ENCODE data around the gene SOCS3.

SOCS3 gene

DNA sequence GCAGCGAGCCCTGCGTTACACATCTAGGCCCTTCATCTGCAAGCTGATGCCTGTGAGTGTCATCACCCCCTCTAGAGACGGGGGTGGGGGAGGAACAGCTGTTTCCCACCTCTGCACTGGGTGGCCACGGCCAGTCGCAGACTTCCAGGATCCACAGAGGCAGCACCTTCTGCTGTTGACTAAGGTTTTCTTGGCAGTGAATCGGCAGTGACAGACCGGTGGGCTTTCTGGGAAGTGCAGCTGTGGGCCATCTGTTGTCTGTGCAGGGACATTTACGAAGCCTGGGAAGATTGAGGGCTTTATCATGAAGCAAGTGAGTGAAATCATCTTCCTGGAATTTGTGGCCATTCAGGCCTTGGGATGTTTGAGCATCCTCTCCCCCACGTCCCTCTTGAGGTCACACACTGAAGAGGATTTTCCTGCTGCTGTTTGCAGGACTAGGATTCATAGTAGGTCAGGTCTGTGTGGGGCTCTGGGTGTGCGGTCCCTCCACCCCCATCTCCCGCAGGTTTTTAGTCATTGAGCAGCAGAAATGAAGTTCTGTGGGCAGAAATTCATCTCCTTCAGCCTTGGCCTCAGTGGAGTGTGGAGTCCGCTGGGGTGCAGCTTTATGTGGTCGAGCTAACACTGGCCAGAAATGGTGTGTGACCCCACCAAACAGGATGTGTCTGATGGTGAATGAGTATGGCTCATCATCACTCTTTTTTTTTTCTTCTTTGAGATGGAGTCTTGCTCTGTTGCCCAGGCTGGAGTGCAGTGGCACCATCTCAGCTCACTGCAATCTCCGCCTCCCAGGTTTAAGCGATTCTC, 30.6 kb upstream of the SOCS3 start:
- DNase-seq: no peak

DNA sequence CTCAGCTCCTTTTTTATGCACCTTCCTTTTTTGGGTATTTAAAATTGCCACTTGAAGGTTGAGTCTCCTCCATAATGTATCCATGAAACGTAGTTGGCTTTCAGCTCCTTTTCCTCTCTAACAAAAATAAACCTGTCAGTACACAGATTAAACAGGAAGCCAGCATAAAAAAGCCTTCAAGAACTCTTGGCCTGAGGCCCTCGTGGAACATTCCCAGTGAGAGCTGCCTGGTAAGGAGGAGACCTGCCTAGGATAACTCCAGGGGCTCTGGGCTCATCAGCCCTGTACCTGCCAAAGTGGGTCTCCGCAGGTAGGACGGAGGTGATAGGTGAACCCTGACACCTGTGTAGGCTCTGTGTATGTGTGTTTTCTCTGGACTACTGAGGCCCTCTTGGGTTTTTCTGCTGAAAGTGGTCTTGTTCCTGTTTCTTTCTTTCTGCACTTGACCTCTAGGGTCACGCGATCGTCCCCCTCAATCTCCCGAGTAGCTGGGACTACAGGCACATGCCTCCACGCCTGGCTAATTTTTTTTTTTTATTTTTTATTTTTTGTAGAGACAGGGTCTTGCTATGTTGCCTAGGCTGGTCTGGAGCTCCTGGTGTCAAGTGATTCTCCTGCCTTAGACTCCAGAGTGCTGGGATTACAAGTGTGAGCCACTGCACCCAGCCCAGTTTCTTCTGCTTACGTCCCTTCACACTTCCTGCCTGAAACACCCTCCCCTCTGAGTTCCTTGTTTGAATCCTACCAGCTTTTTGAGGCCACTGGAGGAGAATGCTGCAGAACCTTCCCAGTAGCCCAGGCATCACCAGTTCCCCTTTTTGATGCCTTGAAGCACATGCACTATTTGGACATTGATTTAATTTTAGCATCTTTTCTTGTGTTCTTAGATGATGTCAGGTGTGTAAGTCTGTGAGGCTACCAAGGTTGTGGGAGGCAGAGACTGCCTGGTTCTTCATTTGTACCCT, 28.4 kb upstream of the SOCS3 start:
- no peak for DNase-seq

DNA sequence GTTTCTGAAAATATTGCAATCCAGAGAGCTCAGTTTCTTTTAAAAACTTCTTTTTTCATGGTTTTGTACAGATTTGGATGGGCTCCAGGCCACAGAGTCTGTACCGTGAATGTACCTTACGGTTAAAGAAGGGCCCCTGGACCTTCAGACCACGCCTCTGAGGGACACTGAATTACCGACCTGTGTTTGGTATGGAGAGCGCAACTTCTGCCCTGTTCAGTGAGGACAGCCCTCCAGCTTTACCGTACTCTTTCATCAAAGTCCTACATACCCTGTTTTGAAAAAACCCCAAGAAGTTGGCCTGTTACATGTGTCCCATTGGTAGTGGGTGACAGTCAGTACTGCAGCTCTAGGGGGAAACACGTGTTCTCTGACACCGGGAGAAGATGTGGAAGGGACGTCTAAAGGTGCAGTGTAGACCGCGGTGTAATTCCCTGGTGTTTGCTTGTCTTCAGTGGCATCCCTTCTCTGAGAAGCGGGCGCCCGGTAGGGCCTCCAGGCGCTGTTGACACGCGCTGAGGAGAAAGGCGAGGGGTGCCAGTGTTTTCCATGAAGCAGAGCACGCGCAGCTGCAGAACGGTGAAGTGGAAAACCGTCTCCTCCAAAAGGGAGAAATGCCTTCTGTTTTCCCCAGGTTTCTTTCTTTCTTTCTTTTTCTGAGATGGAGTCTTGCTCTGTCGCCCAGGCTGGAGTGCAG, 24.8 kb upstream of the SOCS3 start:
- DNase-seq: no peak

DNA sequence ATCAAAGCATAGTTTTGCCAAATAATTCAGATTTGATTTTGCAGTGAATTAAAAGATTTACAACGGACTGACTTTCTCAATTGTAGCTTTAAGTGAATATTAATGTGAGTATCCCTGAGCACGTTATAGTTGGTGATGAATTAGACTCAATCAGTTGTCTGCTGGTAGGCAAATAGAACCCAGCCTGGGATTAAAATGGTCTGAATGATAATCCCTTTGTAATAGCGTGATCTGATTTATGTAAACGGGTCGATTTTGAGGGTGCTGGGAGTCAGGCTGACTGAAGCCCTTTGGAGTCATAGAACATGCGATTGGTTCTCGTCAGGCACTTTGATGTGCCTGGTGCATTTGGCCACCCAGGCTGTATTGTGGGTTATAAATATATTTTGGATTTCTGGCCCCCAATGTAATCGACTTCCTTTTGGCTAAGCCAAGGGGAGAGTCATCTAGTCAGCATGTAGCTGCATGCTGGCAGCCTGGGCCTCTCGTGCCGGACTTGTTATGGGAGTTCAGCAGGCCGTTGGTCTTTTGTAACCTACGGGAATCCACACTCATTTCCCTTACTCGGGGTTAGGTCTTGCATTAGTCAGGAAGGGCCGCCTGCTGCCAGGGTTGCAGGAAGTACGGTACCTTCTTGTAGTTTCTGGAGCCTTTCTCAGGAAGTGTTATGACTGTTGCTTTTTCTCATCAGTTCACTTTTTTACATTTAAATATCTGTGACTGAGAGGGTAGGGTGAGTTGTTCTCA, 24.0 kb upstream of the SOCS3 start:
- DNase-seq: no peak

DNA sequence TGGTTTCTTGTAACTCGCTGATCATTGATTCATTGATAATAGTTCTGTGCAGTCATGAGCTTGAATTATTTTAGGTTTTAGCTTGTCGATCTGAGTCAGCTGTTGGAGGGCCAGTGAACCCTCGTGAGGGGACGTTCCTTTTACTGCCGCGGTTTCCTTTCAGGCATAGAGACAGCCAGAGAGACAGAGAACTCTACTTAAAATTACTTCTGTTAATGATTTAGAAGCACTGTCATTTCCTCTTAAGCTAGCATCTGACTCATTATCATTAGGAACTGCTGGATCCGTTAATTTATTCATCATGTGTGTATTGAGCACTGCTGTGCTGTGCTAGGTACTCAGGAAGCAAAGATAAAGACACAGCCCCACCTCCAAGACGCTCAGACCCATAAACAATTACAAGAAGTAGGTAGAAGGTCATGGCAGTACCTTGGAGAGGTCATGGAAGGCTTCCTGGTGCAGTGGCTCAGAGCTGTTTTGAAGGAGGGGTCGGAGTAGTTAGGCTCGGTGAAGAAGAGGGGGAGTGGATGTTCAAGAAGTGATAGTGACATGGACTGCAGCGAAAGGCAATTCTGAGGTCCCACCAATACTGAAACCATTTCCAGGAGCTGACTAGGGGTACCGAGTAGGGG, 21.8 kb upstream of the SOCS3 start:
- no peak for DNase-seq

DNA sequence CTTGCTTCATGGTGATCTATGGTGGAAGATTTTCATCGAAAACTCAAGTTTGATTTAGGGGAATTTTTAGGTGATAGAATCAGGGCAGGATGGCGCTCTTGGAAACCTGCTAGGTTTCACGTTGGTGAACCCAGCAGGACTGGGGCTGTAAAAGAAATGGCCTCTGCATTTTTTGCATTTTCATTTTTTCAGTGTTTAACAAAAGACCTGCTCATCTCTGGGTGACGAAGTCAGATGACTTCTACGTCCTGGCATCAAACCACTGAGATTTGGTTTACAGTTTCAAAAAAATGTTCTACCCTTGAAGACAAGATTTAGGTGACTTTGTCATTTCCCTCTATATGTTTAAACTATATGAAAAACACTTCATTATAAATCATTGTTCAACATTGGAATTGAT, 20.5 kb upstream of the SOCS3 start:
- no peak for DNase-seq

DNA sequence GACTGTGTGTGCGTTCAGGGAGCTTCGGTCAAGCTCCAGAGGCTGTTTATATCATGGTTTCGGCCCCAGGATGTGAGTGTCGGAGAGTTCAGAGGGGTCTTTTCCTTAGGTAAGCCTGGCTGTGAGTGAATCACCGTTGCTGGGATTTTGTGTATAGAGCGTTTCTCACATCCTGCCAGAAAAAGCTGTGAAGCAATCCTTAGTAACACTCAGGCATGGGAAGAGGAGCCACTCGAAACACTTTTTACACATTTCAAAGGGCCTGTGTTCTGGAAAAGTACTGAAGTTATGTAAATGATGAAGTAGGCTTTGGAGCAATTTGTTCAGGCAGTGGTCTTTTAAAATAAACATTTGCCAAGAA, 19.2 kb upstream of the SOCS3 start:
- no peak for DNase-seq

DNA sequence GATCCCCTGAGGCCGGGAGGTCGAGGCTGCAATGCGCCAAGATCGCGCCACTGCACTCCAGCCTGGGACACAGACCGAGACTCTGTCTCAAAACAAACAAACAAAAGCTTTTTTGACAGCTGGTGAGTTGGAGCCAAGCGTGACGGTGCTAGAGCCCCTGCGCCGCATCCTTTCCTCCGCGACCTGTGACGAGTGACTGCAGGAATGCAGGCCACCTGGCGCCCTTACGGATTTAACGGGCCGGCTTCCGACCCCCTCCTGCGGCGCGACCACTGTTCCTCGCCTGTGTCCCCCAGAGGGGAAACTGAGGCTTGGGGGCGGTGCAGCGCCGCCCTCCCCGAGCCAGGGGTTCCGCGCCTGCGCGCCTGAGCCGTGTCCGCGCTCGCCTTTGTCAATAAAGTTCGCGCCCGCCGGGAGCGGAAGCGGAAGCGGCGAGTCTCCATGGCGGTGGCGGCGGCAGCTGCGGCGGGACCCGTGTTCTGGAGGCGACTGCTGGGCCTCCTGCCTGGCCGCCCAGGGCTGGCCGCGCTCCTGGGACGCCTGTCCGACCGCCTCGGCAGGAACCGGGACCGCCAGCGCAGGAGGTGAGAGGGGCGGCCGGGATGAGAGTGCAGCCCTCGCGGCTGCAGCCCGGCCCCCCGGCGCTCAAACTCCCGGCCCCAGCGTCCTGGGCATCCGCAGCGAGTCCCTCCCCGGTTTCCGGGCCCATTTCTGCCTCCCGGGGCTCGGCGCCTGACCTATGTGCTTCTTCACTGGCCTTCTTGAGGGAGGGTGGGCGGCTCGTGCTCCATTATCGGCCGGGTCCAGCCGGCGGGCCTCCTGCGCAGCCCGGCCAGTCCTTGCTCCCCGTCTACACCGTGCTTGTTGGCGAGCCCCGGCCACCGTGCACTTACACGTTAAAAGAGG, 18.6 kb upstream of the SOCS3 start, which contains the start of gene PGS1:
PGS1 (plus strand) TSS at position 425 of the 906 bp plus-strand sequence; CDS start at position 442, 17 bp downstream.
- peak; percentile 43 to 76 for DNase-seq

DNA sequence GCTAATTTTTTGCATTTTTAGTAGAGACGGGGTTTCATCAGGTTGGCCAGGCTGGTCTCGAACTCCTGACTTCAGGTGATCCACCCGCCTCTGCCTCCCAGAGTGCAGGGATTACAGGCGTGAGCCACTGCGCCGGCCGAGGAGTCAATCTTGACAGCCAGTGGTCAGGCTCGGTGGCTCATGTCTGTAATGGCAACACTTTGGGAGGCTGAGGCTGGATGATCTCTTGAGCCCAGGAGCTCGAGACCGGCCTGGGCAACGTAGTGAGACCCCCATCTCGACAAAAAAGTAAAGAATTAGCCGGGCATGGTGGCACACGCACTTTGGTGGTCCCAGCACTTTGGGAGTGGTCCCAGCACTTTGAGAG, 18.0 kb upstream of the SOCS3 start:
- DNase-seq: no peak

DNA sequence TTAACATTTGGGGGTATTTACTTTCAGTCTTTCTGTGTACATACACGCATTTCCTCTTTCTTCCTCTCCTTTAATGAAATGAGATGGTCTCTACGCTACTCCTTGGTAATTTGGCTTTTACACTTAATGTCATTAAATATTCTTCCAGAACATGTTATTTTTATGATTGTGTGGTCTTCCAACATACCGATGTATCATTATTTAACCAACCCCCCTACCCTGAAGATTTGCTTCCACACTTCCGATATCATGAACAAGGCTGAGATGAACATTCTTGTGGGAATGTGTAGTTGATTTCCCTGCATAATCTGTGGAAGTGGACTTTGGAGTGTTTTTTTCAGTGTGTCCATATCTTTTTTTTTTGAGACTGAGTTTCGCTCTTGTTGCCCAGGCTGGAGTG, 16.3 kb upstream of the SOCS3 start:
- DNase-seq: no peak

DNA sequence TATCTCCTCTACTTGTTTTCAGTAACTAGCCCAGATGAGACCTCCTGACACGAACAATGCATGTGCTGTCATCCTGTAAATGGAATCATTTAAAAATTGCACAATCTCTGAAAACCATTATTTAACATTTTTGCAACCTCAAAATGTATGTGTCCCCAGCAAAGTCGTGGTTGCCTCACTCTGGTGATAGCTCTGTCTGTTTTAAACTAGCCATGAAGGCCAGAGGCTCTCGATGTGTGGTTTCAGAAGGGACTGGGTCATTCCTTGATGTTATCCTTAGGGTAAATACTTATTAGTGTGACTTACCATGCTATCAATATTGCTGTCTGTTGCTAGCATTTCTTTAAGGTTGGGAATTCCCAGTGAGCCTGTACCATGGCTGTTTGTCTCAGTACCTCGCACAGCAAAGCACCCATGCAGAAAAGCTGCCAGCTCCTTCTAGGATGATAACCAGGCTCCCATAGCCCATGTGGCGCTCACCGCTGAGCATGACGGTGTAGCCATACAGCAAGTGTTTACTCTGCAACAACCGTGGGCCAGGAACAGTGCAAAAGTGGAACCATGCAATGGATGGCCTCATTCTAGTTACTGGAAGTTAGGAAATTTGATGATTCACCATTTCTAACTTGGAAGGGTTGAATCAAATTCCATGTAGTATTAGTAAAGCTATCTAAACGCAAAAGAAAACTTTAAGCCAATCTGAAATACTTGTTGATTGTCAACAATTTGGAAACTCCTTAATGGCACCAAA, 15.7 kb upstream of the SOCS3 start:
- no peak for DNase-seq

DNA sequence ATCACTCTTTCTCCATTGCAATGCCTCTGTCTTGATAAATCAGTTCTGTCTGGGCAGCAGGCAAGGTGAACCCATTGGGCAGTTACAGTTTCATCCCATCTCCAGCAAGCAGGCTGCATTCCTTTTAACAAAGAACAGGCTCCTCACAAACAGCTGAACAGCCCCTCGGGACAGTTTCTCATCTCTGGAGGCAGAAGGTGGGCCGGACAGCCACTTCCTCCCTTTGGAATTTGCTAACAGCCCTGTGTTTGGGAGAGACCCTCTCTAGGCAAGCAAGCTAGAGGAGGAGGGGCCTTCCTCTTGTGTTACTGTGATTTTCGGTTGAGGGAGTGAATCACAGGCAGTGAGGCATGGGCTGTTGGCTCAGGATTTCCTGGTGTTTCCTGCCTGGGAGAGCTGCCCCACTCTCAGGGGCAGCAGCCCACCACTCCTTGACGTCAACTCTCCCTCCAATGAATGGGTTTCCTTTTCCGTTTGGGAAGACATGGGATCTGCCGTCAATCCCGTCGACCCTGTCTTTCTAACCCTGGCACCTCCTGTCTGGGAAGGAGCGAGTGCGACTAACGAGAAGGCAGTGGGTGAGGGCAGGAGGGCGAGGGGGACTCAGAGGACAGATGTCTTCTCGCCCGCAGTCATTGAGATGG, 14.9 kb upstream of the SOCS3 start:
- DNase-seq: no peak

DNA sequence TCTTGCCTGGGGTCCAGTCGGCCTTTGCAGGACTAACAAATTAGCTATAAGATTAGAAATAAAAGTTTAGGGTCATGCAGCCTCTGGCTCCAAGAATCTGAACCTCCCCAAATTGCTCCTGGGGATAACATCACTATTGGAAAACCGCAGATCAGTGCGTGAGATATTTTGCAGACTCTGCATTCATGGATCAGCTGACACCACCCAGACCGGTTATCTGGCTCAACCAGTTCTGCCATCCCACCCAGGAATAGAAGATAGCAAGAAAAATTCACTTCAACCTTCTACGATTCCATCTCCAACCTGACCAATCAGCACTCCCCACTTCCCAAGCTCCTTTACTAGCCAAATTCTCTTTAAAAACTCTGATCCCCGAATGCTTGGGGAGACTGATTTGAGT, 14.3 kb upstream of the SOCS3 start:
- DNase-seq: no peak

DNA sequence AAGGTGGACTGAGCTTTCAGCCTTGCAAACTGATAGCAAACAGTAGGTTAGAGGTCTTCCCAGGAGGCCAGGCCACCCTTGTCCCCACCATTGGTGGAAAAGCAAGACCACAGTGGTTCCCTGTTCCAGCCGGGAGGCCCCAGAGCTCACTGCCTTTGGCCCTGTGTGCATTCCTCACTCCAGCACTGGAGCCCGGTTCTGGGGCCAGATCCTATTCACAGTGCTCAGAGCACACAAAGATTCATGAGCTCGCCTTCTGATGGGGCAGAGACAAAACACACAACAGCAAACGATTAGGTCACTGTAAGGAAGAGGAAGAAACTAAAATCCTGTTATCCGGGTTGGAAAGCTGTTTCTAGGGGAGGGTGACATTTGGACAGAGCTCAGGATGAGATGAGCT, 13.0 kb upstream of the SOCS3 start:
- no peak for DNase-seq

DNA sequence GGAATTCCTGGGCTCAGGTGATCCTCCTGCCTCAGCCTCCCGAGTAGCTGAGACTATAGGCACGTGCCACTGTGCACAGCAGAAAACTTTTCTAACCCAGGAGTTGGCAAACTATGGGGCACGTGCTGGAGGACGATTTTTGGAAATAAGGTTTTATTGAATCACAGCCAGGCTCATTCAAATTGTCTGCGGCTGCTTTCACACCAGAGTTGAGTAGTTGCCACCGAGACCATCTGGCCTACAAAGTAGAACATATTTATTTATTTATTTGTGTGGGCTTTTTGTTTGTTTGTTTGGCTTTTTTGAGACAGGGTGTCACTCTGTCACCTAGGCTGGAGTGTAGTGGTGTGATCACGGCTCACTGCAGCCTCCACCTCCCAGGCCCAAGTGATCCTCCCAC, 11.2 kb upstream of the SOCS3 start:
- no peak for DNase-seq

DNA sequence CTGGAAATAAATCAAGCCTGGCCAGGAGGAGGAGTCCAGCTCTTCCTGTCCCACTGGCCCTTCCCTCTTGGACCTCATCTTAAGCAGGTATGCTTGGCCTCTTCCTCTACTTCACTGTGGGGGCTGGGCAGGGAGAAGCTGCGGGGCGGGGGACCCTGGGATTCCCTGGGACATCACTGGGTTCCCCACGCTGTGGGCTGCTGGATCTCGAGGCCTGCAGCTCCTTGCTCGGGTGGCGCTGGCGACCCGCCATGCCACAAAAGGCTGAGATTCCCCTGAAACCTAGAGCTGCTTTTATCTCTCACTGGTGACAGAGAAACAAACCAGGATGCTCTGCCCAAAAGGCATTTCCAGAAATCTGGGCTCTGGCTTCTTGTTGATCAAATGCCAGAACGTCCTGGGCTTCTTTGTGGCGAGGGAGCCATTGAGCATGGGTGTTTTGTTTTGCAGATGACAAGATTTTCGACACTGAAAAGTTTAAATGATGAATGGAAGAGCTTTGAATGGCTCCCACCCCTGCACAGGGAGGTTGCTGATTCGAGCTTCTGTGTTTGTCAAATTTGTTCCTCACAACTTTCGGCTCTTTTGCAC, 10.0 kb upstream of the SOCS3 start:
- no peak for DNase-seq

DNA sequence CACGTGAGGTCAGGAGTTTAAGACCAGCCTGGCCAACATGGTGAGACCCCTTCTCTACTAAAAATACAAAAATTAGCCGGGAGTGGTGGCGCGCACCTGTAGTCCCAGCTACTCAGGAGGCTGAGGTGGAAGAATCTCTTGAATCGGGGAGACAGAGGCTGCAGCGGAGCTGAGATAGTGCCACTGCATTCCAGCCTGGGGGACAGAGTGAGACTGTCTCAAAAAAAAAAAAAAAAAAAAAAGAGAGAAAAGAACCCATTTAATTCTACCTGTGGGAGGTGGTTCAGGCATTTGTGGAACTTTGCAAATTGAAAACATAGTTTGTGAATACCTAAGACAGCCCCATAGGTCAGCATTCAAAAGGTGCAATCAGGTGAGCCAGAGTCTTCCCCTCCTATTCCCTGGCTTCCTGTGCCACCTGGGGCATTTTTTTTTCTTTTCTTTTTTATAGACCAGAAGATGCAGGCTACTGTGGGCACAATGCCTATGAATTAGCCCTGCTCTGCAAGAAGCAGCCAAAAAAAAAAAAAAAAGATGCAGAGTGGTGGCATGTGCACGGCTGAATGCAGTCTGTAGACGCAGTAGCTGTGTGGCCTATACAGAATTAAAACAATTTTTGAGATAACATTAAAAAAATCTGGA, 9.1 kb upstream of the SOCS3 start:
- DNase-seq: no peak

DNA sequence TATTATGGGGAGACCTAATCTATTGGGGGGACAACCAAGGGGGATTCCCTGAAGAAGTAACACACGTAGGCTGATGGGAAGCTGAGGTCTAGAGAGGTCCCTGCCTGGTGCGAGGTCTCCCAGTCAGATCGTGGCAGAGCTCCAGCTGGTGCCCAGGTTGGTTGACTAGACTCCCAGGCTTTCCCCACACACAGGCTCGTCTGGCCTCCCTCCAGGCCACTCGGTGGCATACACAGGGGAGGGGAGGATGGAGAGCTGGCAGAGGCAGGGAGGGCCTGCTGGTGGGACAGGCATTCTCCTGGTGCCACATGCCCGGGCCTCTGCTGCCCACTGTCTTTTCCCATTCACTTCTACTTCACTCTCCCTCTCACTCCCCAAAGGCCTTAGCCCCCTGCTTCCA, 8.5 kb upstream of the SOCS3 start:
- DNase-seq: no peak

DNA sequence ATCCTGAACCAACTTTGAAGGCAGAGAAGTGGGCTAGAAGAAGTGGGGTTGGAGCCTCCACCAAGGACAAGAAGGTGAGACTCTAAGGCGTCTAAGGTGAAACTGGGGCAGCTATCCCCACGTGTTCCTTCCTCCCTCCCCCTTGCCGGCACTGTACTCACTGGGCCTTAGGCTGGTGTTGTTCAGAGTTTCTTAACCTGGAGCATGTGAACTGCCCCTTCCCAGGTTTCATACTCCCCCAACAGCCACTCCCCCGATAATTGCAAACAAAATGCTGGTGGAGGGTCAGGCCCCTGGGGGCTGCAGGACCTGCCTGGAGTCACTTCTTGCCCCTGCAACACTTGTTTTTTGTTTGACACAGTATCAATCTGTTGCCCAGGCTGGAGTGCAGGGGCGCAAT, 7.3 kb upstream of the SOCS3 start:
- no peak for DNase-seq
